HEK293 (cell line): ENCODE results near the gene LMOD3.

Source experiments
- CTCF ChIA-PET: fragments of 350-600 bp; formaldehyde crosslinking; extraction: SDS; loops from one replicate; lab custom pipeline; 2021; ENCODE audit warnings: antibody characterized with exemption; lab: Yijun Ruan, JAX
- POLR2A ChIA-PET: fragments of 300-600 bp; formaldehyde crosslinking; extraction: SDS; loops from one replicate; lab custom pipeline; 2020; ENCODE audit warnings: antibody characterized with exemption, inconsistent platforms; lab: Yijun Ruan, JAX
- H3K27ac ChIP-seq: fragments of 200-500 bp; sonication (Bioruptor generic); 2 replicates; pipeline ENCODE4 v1.5.1; 2014; ENCODE audit warnings: low read depth, low read length, control low read depth, inconsistent platforms; ENCODE audit errors: extremely low read depth
- H3K36me3 ChIP-seq, 2 experiments: fragments of 200-500 bp in 1 of 2; sonication (Bioruptor generic) in 1 of 2; 1 replicate in 1 of 2; 2 replicates in 1 of 2; pipeline ENCODE4 v1.5.1; 2014 to 2017; ENCODE audit warnings: inconsistent platforms in 2 of 2, low read length in 2 of 2; ENCODE audit not compliant: control insufficient read depth in 2 of 2, insufficient read depth in 1 of 2
- H3K4me1 ChIP-seq: fragments of 200-500 bp; sonication (Bioruptor generic); 2 replicates; pipeline ENCODE4 v1.5.1; 2014; ENCODE audit warnings: mild to moderate bottlenecking, low read length, inconsistent platforms; ENCODE audit not compliant: control insufficient read depth, insufficient read depth
- H3K4me3 ChIP-seq: 2 replicates; pipeline ENCODE4 v1.5.1; 2011; ENCODE audit warnings: low read depth, mild to moderate bottlenecking, control low read depth, low read length, moderate library complexity
- H3K9me3 ChIP-seq: fragments of 200-500 bp; sonication (Bioruptor generic); 2 replicates; pipeline ENCODE4 v1.5.1; 2014; ENCODE audit warnings: low read depth, low read length, inconsistent platforms; ENCODE audit not compliant: control insufficient read depth, insufficient read depth
- KLF9 ChIP-seq: fragments of 450-650 bp; formaldehyde crosslinking; IDR thresholded peaks from 2 replicates; pipeline ENCODE4 v1.5.1; 2016; ENCODE audit warnings: missing biosample characterization, missing genetic modification characterization, low read depth
- SCRT1 ChIP-seq: fragments of 450-650 bp; formaldehyde crosslinking; IDR thresholded peaks from 2 replicates; pipeline ENCODE4 v1.5.1; 2016; ENCODE audit warnings: missing biosample characterization, missing genetic modification characterization, borderline replicate concordance
- YY2 ChIP-seq: fragments of 450-650 bp; formaldehyde crosslinking; IDR thresholded peaks from 2 replicates; pipeline ENCODE4 v1.5.1; 2016; ENCODE audit warnings: missing biosample characterization, missing genetic modification characterization
- ZBTB48 ChIP-seq: fragments of 450-650 bp; formaldehyde crosslinking; IDR thresholded peaks from 2 replicates; pipeline ENCODE4 v1.5.1; 2016; ENCODE audit warnings: missing biosample characterization, missing genetic modification characterization
- ZBTB7A ChIP-seq: fragments of 450-650 bp; formaldehyde crosslinking; IDR thresholded peaks from 2 replicates; pipeline ENCODE4 v1.5.1; 2016; ENCODE audit warnings: low read depth, missing biosample characterization, missing genetic modification characterization
- ZFP3 ChIP-seq: fragments of 450-650 bp; formaldehyde crosslinking; IDR thresholded peaks from 2 replicates; pipeline ENCODE4 v1.5.1; 2016; ENCODE audit warnings: low read depth, missing biosample characterization, missing genetic modification characterization
- ZNF211 ChIP-seq: fragments of 450-650 bp; formaldehyde crosslinking; IDR thresholded peaks from 2 replicates; pipeline ENCODE4 v1.5.1; 2016; ENCODE audit warnings: low read depth, missing biosample characterization, missing genetic modification characterization
- ZNF24 ChIP-seq: fragments of 450-650 bp; formaldehyde crosslinking; IDR thresholded peaks from 2 replicates; pipeline ENCODE4 v1.5.1; 2016; ENCODE audit warnings: missing biosample characterization, missing genetic modification characterization
- ZNF391 ChIP-seq: fragments of 450-650 bp; formaldehyde crosslinking; IDR thresholded peaks from 2 replicates; pipeline ENCODE4 v1.5.1; 2016; ENCODE audit warnings: low read depth, missing biosample characterization, missing genetic modification characterization, borderline replicate concordance
- ZNF529 ChIP-seq: fragments of 450-650 bp; formaldehyde crosslinking; IDR thresholded peaks from 2 replicates; pipeline ENCODE4 v1.5.1; 2017; ENCODE audit warnings: missing genetic modification characterization, missing biosample characterization; ENCODE audit not compliant: insufficient replicate concordance
- ZNF530 ChIP-seq: fragments of 450-650 bp; formaldehyde crosslinking; IDR thresholded peaks from 2 replicates; pipeline ENCODE4 v1.5.1; 2016; ENCODE audit warnings: low read depth, missing biosample characterization, missing genetic modification characterization
- ZNF660 ChIP-seq: fragments of 450-650 bp; IDR thresholded peaks from 2 replicates; pipeline ENCODE4 v1.5.1; 2018; ENCODE audit warnings: missing biosample characterization, mild to moderate bottlenecking, missing genetic modification characterization
- ZNF677 ChIP-seq: fragments of 450-650 bp; IDR thresholded peaks from 2 replicates; pipeline ENCODE4 v1.5.0; 2018; ENCODE audit warnings: missing biosample characterization, mild to moderate bottlenecking, missing genetic modification characterization, moderate library complexity
- TF ChIP-seq, protein P1 (sequence below): fragments of 450-650 bp; formaldehyde crosslinking; IDR thresholded peaks from 2 replicates; pipeline ENCODE4 v1.5.1; 2016; ENCODE audit warnings: missing biosample characterization, missing genetic modification characterization
- TF ChIP-seq, protein P2 (sequence below): fragments of 450-650 bp; formaldehyde crosslinking; conservative IDR thresholded peaks from 2 replicates; pipeline ENCODE4 v1.5.1; 2016; ENCODE audit warnings: low read depth, missing biosample characterization, missing genetic modification characterization
- TF ChIP-seq, protein P3 (sequence below): fragments of 450-650 bp; formaldehyde crosslinking; IDR thresholded peaks from 2 replicates; pipeline ENCODE4 v1.5.0; 2017; ENCODE audit warnings: missing biosample characterization, missing genetic modification characterization, borderline replicate concordance

LMOD3 gene

DNA sequence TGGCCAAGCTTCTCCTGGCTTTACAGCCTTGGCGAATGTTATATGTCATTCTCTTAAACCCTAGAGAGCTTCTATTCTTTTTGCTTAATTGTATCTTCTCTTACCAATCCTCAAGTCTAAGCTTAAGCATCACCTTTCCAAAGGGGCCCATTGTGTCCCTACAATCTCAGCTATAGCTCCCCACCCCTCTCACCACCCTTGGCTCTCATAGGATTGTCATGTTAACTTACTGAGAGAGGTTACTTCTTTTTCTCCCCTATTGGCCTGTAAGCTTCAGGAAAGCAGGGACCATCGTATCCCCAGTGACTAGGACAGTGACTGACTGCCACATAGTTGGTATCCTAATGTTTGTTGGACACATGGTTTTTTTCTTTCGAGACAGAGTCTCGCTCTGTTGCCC is 43.3 kb upstream of the LMOD3 start:
- TF ChIP-seq ZBTB7A (tag by site-specific recombination) (no peak), ZNF660 (tag by site-specific recombination) (no peak), ZNF24 (tag by site-specific recombination) (no peak), ZBTB48 (tag by site-specific recombination) (no peak), ZNF391 (tag by site-specific recombination) (no peak)
- TF ChIP-seq, protein P1, sequence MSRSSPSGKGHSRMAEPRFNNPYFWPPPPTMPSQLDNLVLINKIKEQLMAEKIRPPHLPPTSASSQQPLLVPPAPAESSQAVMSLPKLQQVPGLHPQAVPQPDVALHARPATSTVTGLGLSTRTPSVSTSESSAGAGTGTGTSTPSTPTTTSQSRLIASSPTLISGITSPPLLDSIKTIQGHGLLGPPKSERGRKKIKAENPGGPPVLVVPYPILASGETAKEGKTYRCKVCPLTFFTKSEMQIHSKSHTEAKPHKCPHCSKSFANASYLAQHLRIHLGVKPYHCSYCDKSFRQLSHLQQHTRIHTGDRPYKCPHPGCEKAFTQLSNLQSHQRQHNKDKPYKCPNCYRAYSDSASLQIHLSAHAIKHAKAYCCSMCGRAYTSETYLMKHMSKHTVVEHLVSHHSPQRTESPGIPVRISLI: no peak
- TF ChIP-seq, protein P2, sequence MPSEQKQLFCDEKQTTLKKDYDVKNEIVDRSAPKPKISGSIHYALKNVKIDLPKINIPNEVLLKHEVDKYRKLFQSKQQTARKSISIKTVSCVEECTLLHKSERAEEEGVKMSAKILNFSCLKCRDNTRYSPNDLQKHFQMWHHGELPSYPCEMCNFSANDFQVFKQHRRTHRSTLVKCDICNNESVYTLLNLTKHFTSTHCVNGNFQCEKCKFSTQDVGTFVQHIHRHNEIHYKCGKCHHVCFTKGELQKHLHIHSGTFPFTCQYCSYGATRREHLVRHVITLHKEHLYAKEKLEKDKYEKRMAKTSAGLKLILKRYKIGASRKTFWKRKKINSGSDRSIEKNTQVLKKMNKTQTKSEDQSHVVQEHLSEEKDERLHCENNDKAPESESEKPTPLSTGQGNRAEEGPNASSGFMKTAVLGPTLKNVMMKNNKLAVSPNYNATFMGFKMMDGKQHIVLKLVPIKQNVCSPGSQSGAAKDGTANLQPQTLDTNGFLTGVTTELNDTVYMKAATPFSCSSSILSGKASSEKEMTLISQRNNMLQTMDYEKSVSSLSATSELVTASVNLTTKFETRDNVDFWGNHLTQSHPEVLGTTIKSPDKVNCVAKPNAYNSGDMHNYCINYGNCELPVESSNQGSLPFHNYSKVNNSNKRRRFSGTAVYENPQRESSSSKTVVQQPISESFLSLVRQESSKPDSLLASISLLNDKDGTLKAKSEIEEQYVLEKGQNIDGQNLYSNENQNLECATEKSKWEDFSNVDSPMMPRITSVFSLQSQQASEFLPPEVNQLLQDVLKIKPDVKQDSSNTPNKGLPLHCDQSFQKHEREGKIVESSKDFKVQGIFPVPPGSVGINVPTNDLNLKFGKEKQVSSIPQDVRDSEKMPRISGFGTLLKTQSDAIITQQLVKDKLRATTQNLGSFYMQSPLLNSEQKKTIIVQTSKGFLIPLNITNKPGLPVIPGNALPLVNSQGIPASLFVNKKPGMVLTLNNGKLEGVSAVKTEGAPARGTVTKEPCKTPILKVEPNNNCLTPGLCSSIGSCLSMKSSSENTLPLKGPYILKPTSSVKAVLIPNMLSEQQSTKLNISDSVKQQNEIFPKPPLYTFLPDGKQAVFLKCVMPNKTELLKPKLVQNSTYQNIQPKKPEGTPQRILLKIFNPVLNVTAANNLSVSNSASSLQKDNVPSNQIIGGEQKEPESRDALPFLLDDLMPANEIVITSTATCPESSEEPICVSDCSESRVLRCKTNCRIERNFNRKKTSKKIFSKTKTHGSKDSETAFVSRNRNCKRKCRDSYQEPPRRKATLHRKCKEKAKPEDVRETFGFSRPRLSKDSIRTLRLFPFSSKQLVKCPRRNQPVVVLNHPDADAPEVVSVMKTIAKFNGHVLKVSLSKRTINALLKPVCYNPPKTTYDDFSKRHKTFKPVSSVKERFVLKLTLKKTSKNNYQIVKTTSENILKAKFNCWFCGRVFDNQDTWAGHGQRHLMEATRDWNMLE (tag by site-specific recombination): no peak
- no peaks in the 10 kb centered on the region; the same call in 1 of the 2 replicates for H3K4me1 ChIP-seq
- H3K9me3 ChIP-seq: no peaks in the 10 kb centered on the region
- CTCF ChIA-PET: interaction anchor here (1.3 to 1.5 kb wide), 2 partner anchors 140 to 260 kb away, joined by 3 to 13 read pairs; no protein-coding TSS in a partner anchor
- no peak overlapping the region for H3K27ac ChIP-seq
- H3K36me3 ChIP-seq: no peaks in the 10 kb centered on the region
- POLR2A ChIA-PET: no interaction called here
- no peak overlapping the region for H3K4me3 ChIP-seq

DNA sequence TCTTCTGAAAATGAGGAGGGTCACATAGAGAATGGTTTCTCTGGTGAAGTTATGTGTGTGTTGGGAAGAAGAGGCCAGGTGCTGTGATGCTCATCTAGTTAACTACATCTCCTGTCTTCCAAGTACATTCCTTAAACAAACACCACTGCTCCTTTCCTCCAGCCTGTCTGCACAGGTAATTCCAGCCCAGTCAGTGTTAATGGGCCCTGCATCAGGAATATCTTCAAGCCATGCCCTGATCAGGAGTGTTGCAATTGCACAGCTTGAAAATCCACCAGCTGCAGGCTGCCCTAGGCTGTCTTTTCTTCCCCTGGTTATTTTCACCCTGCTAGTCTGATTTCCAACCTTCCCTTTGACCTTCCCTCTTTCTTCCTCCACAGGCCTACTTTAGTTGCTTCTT is 41.9 kb upstream of the LMOD3 start:
- ChIA-PET CTCF (interaction anchor here (0.7 kb wide), 1 partner anchor 160 kb away, joined by 3 read pairs; no protein-coding TSS in a partner anchor), POLR2A (no interaction called here)
- Histone ChIP-seq H3K36me3 (no peaks in the 10 kb centered on the region), H3K4me1 (no peaks in the 10 kb centered on the region), H3K4me3 (no peak overlapping the region), H3K9me3 (no peaks in the 10 kb centered on the region), H3K27ac (no peak overlapping the region)
- TF ChIP-seq ZNF677: no peak
- no peak for TF ChIP-seq ZNF529 (tag by site-specific recombination)
- TF ChIP-seq ZNF211 (tag by site-specific recombination): no peak
- TF ChIP-seq, protein P3, sequence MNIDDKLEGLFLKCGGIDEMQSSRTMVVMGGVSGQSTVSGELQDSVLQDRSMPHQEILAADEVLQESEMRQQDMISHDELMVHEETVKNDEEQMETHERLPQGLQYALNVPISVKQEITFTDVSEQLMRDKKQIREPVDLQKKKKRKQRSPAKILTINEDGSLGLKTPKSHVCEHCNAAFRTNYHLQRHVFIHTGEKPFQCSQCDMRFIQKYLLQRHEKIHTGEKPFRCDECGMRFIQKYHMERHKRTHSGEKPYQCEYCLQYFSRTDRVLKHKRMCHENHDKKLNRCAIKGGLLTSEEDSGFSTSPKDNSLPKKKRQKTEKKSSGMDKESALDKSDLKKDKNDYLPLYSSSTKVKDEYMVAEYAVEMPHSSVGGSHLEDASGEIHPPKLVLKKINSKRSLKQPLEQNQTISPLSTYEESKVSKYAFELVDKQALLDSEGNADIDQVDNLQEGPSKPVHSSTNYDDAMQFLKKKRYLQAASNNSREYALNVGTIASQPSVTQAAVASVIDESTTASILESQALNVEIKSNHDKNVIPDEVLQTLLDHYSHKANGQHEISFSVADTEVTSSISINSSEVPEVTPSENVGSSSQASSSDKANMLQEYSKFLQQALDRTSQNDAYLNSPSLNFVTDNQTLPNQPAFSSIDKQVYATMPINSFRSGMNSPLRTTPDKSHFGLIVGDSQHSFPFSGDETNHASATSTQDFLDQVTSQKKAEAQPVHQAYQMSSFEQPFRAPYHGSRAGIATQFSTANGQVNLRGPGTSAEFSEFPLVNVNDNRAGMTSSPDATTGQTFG (tag by site-specific recombination): no peak
- TF ChIP-seq ZFP3 (tag by site-specific recombination): no peak
- TF ChIP-seq YY2: no peak
- TF ChIP-seq KLF9 (tag by site-specific recombination): no peak
- TF ChIP-seq ZNF530: no peak
- no peak for TF ChIP-seq SCRT1 (tag by site-specific recombination)
